HG03135 (cell line): ENCODE results near the gene BRD3.

ENCODE experiments used
- ATAC-seq: cut with Tn5 transposase; IDR thresholded peaks from one replicate; pipeline ENCODE4 v1.9.1; 2021; ENCODE audit warnings: mild to moderate bottlenecking, moderate library complexity; ENCODE audit not compliant: unreplicated experiment

BRD3 gene

GRCh38 chr9:134054891-134055811 lies 12.7 kb downstream of the BRD3 start:
- ATAC-seq = no peak

GRCh38 chr9:134053941-134054761 lies 13.7 kb downstream of the BRD3 start:
- ATAC-seq = no peak

GRCh38 chr9:134053401-134053871 lies 14.4 kb downstream of the BRD3 start:
- ATAC-seq = no peak

- ATAC-seq = no peak
These were observed 14.9 kb downstream of the BRD3 start for GRCh38 chr9:134052941-134053340.

- ATAC-seq = no peak
These were observed 15.3 kb downstream of the BRD3 start for GRCh38 chr9:134052491-134052890.

DNA sequence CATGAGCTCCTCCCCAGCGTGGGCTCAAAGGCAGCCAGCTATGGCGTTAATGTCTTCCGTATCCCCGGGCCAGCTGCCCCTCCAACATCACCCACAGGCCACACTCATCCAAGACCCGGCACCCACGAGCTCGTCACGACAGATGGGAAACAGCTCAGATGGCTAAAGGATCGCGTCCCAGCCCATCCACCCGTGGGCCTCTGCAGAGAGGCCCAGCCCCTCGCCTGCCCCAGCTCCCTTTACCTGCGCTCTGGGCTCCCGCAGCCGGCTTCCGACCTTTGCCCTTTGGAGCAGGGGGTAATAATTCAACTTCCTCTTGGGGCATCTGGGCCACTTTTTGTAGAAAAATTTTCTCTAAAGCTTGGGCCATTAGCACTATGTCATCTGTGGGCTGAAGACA lies 16.5 kb downstream of the BRD3 start:
- ATAC-seq = no peak

GRCh38 chr9:134050726-134051125 lies 17.1 kb downstream of the BRD3 start:
- no peak for ATAC-seq

DNA sequence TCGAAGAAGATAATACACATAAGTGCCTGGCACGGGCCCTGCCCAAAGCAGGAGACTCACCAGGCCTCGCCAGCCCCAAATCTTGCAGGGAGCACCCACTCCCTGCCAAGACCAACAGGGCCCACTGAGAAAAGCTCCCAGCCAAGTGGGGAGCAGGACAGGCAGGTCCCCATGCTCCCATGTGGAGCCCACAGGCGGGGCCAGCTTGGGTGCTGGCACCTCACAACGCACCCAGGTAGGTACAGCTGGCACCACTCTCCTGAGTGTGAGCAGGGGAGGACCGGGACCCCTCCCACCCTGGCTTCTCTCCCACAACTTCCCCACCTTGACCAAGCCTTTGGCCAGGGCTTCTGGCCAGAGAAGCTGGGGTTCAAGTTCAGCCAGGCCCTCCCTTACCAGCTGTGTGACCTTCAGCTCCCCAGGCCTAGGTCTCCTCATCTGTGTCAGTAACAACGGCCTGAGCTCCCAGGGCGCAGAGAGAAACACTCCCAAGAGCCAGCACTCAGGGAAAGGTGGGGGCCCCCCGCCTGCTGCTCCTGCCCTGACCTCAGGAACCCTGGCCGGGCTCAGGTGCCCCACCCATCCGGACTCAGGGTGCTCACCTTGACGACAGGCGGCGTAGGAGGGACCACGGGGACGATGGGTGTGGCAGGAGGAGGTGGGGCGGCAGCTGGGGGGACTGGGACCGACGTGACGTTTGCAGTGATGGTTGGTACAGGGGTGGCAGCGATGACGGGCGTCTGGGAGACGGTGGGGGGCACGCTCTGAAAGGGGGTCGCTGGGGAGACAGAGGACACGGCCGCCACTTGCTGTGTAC lies 17.8 kb downstream of the BRD3 start:
- ATAC-seq = no peak

GRCh38 chr9:134049236-134049635 lies 18.6 kb downstream of the BRD3 start:
- no peak for ATAC-seq

- no peak for ATAC-seq
These were observed 19.3 kb downstream of the BRD3 start for GRCh38 chr9:134048582-134048968.

DNA sequence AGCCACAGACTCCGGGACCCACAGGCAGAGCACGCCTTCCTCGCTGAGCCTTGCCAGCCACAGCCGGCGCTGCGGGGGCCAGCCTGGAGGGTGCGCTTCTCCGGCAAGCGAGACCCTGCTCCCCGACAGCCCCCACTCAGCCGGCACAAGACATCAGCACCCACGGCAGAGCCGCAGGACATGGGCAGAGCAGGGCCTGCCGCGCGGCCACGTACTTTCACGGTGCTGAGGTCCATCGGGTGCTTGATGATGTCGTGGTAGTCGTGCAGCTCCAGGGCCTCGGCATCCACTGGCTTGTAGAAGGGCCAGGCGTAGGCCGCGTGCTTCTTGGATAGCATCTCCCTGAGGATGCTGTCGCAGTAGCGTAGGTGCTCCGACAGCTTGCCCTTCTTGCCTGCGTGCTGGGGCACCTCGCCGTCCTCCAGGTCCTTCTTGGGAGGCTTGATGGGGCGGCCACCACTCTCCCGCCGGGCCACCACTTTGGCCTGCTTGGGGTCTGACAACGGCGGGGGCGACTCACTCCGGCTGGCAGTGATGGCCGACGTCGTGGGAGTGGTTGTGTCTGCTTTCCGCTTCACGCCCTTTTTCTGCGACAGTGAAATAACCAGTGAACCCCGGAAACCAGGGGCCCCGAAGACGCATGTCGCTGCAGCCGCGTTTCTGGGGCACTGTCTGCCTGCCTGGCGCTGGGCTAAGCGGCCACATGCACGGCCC lies 19.8 kb downstream of the BRD3 start:
- no peak for ATAC-seq

DNA sequence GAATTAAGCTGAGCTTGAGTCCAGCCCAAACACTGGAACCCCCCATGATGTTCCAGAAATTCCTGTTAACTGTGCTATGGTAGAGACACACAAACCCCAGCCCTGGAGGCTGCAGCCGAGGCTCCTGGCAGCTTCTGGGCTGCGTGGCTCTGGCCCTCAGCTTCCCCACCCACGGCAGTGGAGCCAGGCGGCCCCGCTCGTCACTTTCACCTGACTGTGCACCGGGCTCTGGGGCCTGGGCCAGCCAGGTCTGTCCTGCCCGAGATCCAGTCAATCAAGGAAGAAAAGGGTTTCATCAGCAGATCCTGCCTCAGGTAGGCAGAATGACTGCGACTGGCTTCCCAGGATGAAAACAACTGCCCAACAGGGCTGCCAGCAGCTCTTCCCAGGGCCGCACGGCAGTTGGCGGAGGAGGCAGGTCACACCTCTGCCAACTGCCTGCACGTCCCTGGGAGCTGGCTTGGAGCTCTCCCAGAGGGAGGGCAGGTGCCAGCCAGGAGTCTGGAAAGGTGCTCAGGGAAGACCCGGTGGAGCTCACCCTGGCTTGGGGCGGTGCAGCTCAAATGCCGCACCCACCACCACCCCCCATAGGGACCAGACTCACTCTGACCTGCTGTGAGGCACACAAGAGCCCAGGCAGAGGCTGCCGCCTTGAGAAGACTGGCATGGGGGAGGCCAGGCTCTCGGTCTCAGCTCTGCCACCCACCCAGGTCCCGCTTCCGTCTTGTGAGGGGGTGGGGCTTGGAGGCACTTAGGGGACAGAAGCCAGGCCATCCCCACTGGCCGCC lies 20.7 kb downstream of the BRD3 start:
- no peak for ATAC-seq

DNA sequence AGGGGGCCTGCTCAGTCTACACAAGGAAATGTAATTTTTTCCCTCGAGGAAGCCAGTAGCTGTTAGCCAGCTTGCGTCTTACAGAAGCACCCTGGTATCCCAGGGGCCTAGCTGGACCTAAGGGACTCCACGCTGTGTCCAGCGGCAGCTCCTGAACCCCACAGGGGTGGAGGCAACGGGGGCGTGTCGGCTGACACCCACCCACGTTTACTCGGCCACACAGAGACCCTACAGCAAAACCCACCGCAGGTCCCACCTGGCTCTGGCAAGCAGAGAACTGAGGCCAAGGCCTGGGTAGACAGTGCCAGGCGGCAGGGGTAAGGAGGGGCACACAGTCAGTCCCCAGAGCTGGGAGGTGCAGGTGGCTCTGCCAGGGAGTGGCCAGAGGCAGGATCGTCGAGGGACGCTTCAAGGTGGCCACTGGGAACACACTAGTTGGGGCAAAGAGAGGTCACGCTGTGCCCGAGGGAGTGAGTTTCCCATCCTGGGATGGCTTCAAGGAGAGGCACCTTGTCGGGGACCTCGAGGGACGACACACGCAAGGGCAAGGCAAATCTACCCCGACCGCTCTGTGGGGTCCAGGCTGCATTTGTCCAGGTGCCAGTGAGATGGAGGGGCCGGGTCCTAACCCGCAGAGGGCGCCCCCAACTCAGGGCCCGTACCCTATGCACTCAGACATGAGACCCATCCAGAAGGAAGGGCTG lies 21.8 kb downstream of the BRD3 start:
- no peak for ATAC-seq

GRCh38 chr9:134044944-134045343 lies 22.9 kb downstream of the BRD3 start:
- ATAC-seq = no peak

GRCh38 chr9:134043531-134043988 lies 24.3 kb downstream of the BRD3 start:
- no peak for ATAC-seq

DNA sequence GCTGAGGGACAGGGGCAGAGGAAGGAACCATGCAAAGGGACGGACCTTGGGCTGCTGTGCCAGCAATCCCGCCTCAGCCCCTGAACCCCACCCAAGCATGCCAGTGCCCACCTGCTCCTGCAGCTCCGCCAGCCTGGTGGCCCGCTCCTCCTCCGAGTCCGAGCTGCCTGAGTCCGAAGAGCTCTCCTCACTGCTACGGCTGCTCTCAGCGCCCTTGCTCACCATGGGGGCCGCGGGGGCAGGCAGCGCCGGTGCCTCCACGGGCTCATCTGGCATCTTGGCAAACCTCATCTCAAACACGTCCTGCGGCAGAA lies 26.2 kb downstream of the BRD3 start:
- no peak for ATAC-seq

DNA sequence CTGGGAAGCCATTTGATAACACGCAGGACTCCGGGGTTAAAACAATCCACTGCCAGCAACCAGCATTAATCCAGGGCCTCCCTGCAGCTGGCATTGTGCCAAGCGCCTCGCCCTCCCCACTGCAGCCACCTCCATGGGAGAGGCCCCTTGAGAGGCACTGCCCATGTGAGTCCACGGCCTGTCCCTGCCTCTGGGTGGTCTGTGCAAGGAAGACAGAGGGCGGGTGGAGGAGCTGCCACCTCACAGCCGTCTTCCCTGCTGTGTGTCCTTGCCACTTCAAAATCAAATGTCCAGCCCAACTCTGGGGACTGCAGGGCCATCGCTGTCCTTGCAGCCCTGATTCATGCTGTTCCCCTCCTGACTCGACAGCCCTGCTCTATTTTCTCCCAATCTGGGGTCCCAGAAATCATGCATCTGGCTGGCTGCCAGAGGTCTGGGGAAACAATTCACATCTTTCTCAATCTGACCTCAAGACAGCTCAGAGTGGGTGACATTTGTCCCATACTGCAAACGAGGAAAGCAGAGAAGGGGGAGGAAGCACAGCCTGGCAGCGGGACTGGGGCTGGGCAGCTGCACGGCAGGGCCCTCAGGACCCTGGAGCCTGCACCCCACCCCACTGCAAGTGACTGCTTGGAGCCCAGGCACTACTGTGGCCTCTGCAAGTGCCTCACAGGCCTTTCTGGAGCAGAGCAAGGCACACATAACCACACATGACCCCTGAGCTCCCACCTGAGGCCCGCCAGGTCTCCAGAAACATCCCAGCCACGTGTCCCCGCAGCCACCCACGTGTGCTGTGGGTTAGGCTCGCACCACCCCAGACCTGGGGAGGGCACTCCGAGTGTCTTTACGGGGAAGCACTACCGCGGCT lies 26.8 kb downstream of the BRD3 start:
- ATAC-seq = no peak

- no peak for ATAC-seq
These were observed 27.7 kb downstream of the BRD3 start for GRCh38 chr9:134040176-134040565.
